Spleen (tissue), 7 donors: ENCODE measurements around the gene POMT1.

Experiments used
- CTCF ChIP-seq, 11 experiments: fragments of 200-600 bp in 7 of 11; fragments of 450-650 bp in 4 of 11; sonication (generic) in 4 of 11; IDR thresholded peaks in 8 of 11; conservative IDR thresholded peaks in 3 of 11; 1 replicate in 7 of 11; 2 replicates in 4 of 11; pipeline versions ENCODE4 v1.4.0 to v1.8.0; 2016 to 2021; ENCODE audit warnings: antibody characterized with exemption in 11 of 11, inconsistent platforms in 4 of 11, mild to moderate bottlenecking in 1 of 11
- POLR2A ChIP-seq, 3 donors: fragments of 450-650 bp; IDR thresholded peaks; one replicate each; pipeline ENCODE4 v1.5.1; 2017; ENCODE audit warnings: antibody characterized with exemption in 3 of 3, mild to moderate bottlenecking in 1 of 3
- POLR2AphosphoS5 ChIP-seq, 3 donors: sonication (generic); formaldehyde crosslinking; IDR thresholded peaks; one replicate each; pipeline ENCODE4 v1.5.1; 2017; ENCODE audit warnings: antibody characterized with exemption in 3 of 3
- donor health status: DM: no; HTN: no; CAD: no; lungs with moderate emphysema.
- donor health status: DM: no; HTN: no; CAD: no.
- donor health status: DM: no; HTN: no; CAD: no.

GRCh38 chr9:131543141-131543540, 40.4 kb downstream of the POMT1 start:
- TF ChIP-seq POLR2AphosphoS5 (IDR thresholded peaks at IDR 0.05) (no peak), POLR2A (IDR thresholded peaks at IDR 0.05) (no peak), CTCF (IDR thresholded peaks at IDR 0.05 in 8 of 11, conservative IDR thresholded peaks at IDR 0.05 in 3 of 11) (no peak)
